Liver (tissue), 9 donors: Measurements from ENCODE around the gene SYF2. TPM values are rescaled to one million over a fixed set of nuclear protein-coding genes. Genes with fewer than 3 reads are reported as not detected.

Source experiments
- DNase-seq: peaks from one replicate; pipeline ENCODE4 v3.0.0-alpha.2; 2017; ENCODE audit warnings: low spot score
- H3K27ac ChIP-seq, 2 donors: one replicate each; pipeline ENCODE4 v1.7.0; 2013; ENCODE audit warnings: inconsistent platforms in 2 of 2, low read length in 2 of 2, control low read depth in 1 of 2, low read depth in 1 of 2, mild to moderate bottlenecking in 1 of 2
- H3K27me3 ChIP-seq, 4 donors: one replicate each; pipeline versions ENCODE4 v1.6.1 to v1.7.0; 2013; ENCODE audit warnings: low read length in 3 of 4, inconsistent platforms in 1 of 4, mild to moderate bottlenecking in 1 of 4, moderate library complexity in 1 of 4; ENCODE audit not compliant: control insufficient read depth in 4 of 4, insufficient read depth in 4 of 4
- H3K36me3 ChIP-seq, 4 donors: one replicate each; pipeline versions ENCODE4 v1.6.1 to v1.7.0; 2013; ENCODE audit warnings: low read length in 3 of 4, mild to moderate bottlenecking in 3 of 4, low read depth in 1 of 4, moderate library complexity in 1 of 4; ENCODE audit not compliant: control insufficient read depth in 4 of 4, insufficient read depth in 3 of 4
- H3K4me1 ChIP-seq, 4 donors: one replicate each; pipeline versions ENCODE4 v1.6.1 to v1.7.0; 2013; ENCODE audit warnings: low read length in 3 of 4, mild to moderate bottlenecking in 3 of 4, moderate library complexity in 1 of 4; ENCODE audit not compliant: control insufficient read depth in 4 of 4, insufficient read depth in 4 of 4
- H3K4me3 ChIP-seq, 3 donors: one replicate each; pipeline versions ENCODE4 v1.6.1 to v1.7.0; 2013; ENCODE audit warnings: low read length in 3 of 3, control low read depth in 1 of 3, low read depth in 1 of 3, mild to moderate bottlenecking in 1 of 3
- H3K9ac ChIP-seq, 2 donors: one replicate each; pipeline ENCODE4 v1.7.0; 2013; ENCODE audit warnings: low read length in 2 of 2, mild to moderate bottlenecking in 2 of 2, moderate library complexity in 2 of 2, control low read depth in 1 of 2, low read depth in 1 of 2
- H3K9me3 ChIP-seq, 4 donors: one replicate each; pipeline versions ENCODE4 v1.6.1 to v1.7.0; 2013; ENCODE audit warnings: low read length in 3 of 4; ENCODE audit not compliant: control insufficient read depth in 4 of 4
- EGR1 ChIP-seq, 2 donors: IDR thresholded peaks; 2 replicates each; pipeline ENCODE4 v1.6.1; 2016 to 2018; ENCODE audit warnings: antibody characterized with exemption in 2 of 2, low read depth in 2 of 2
- FOXA1 ChIP-seq: IDR thresholded peaks from 2 replicates; pipeline ENCODE4 v1.6.1; 2016; ENCODE audit warnings: antibody characterized with exemption
- FOXA2 ChIP-seq: IDR thresholded peaks from 2 replicates; pipeline ENCODE4 v1.6.1; 2016; ENCODE audit warnings: antibody characterized with exemption
- GABPA ChIP-seq, 2 donors: IDR thresholded peaks in 1 of 2; conservative IDR thresholded peaks in 1 of 2; 2 replicates each; pipeline ENCODE4 v1.6.1; 2016; ENCODE audit warnings: antibody characterized with exemption in 2 of 2, mild to moderate bottlenecking in 1 of 2, moderate library complexity in 1 of 2
- HNF4A ChIP-seq, 2 donors: conservative IDR thresholded peaks; 2 replicates each; pipeline ENCODE4 v1.6.1; 2016; ENCODE audit warnings: antibody characterized with exemption in 2 of 2, mild to moderate bottlenecking in 2 of 2
- HNF4G ChIP-seq: IDR thresholded peaks from 2 replicates; pipeline ENCODE4 v1.6.1; 2016; ENCODE audit warnings: antibody characterized with exemption
- JUND ChIP-seq, 2 donors: IDR thresholded peaks; 2 replicates each; pipeline ENCODE4 v1.6.1; 2016; ENCODE audit warnings: antibody characterized with exemption in 2 of 2
- NR2F2 ChIP-seq: IDR thresholded peaks from 2 replicates; pipeline ENCODE4 v1.6.1; 2016; ENCODE audit warnings: antibody characterized with exemption
- RAD21 ChIP-seq, 2 donors: IDR thresholded peaks; 2 replicates each; pipeline ENCODE4 v1.6.1; 2016; ENCODE audit warnings: antibody characterized with exemption in 2 of 2, mild to moderate bottlenecking in 2 of 2
- RXRA ChIP-seq, 2 donors: IDR thresholded peaks; 2 replicates each; pipeline ENCODE4 v1.6.1; 2017 to 2018; ENCODE audit warnings: antibody characterized with exemption in 2 of 2, mild to moderate bottlenecking in 1 of 2
- SP1 ChIP-seq: IDR thresholded peaks from 2 replicates; pipeline ENCODE4 v1.6.1; 2018; ENCODE audit warnings: antibody characterized with exemption, mild to moderate bottlenecking
- TAF1 ChIP-seq: conservative IDR thresholded peaks from 2 replicates; pipeline ENCODE4 v1.6.1; 2016; ENCODE audit warnings: antibody characterized with exemption, mild to moderate bottlenecking
- YY1 ChIP-seq: IDR thresholded peaks from 2 replicates; pipeline ENCODE4 v1.6.1; 2016; ENCODE audit warnings: antibody characterized with exemption, mild to moderate bottlenecking
- WGBS: extraction: QIAGEN DNeasy Blood & Tissue Kit; methylation state at CpG from one replicate; pipeline ENCODE4 v1.1.7; 2013; 5-methylcytosine and 5-hydroxymethylcytosine counted together
- polyA plus RNA-seq, 2 donors: library from polyadenylated mRNA; stranded (reverse) in 1 of 2; unstranded in 1 of 2; fragments of 200-250 nt in 1 of 2; fragments of >200 nt in 1 of 2; fragmentation: Nextera tagmentation in 1 of 2; extraction: Ambion mirVana in 1 of 2; gene quantifications; one replicate each; pipeline versions ENCODE4 v1.2.1 to v1.2.3, GENCODE V29; 2013 to 2015
- total RNA-seq, 2 donors: library from RNA; depleted of rRNA; stranded (reverse); fragments of >200 nt; gene quantifications; one replicate each; pipeline ENCODE4 v1.2.3, GENCODE V29; 2014
- TF ChIP-seq, protein P1 (sequence below): fragments of 150-350 bp; IDR thresholded peaks from 2 replicates; pipeline ENCODE4 v1.5.1; 2017; ENCODE audit warnings: improper control_type of control experiment, low read depth, low read length; ENCODE audit not compliant: missing input control
- TF ChIP-seq, protein P2 (sequence below): IDR thresholded peaks from 2 replicates; pipeline ENCODE4 v1.6.1; 2016; ENCODE audit warnings: antibody characterized with exemption
- TF ChIP-seq, protein P3 (sequence below): IDR thresholded peaks from 2 replicates; pipeline ENCODE4 v1.6.1; 2016; ENCODE audit warnings: antibody characterized with exemption, mild to moderate bottlenecking
- TF ChIP-seq, protein P4 (sequence below): IDR thresholded peaks from 2 replicates; pipeline ENCODE4 v1.6.1; 2016; ENCODE audit warnings: antibody characterized with exemption
- TF ChIP-seq, protein P5 (sequence below): IDR thresholded peaks from 2 replicates; pipeline ENCODE4 v1.6.1; 2016; ENCODE audit warnings: antibody characterized with exemption
- donor health status: healthy.
- donor health status: healthy.
- donor health status: healthy.
- donor health status: healthy.
- donor health status: healthy.

The SYF2 gene
- total and polyA plus RNA-seq, 4 donors, result 12.0 to 24.0 (median 15.2) TPM

DNA sequence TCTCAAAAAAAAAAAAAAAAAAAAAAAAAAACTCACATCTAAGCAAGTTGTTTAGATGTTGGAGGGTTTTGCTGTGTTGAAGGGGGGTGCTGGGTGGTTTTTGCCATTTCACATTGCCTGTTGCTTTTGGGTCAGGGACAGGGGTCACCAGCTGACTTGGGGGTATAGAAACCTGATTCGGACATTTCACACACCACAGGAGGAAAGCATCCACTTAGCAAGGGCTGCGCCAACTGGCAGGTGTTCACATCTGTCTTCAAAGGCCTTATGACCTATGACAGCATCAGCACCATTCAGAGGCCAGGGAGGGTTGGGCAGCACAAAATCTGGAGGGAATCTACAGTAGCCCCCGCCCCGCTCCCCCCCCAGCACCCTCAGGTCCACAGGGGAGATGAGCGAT, 45.2 kb downstream of the SYF2 start:
- Histone ChIP-seq H3K27me3 (no peaks in the 10 kb centered on the region), H3K36me3 (no peaks in the 10 kb centered on the region), H3K4me3 (no peak overlapping the region), H3K27ac (no peak overlapping the region), H3K9ac (no peak overlapping the region), H3K9me3 (no peaks in the 10 kb centered on the region), H3K4me1 (no peaks in the 10 kb centered on the region)
- TF ChIP-seq EGR1 (IDR thresholded peaks at IDR 0.05; ENCODE audit: low read depth in 2 of 2) (no peak), YY1 (no peak), GABPA (IDR thresholded peaks at IDR 0.05 in 1 of 2, conservative IDR thresholded peaks at IDR 0.05 in 1 of 2) (no peak), NR2F2 (no peak), TAF1 (no peak), RXRA (IDR thresholded peaks at IDR 0.05) (no peak), RAD21 (IDR thresholded peaks at IDR 0.05) (no peak), HNF4A (conservative IDR thresholded peaks at IDR 0.05) (no peak), JUND (IDR thresholded peaks at IDR 0.05) (no peak), HNF4G (no peak), FOXA1 (no peak), FOXA2 (no peak), SP1 (no peak)
- TF ChIP-seq, protein P1, sequence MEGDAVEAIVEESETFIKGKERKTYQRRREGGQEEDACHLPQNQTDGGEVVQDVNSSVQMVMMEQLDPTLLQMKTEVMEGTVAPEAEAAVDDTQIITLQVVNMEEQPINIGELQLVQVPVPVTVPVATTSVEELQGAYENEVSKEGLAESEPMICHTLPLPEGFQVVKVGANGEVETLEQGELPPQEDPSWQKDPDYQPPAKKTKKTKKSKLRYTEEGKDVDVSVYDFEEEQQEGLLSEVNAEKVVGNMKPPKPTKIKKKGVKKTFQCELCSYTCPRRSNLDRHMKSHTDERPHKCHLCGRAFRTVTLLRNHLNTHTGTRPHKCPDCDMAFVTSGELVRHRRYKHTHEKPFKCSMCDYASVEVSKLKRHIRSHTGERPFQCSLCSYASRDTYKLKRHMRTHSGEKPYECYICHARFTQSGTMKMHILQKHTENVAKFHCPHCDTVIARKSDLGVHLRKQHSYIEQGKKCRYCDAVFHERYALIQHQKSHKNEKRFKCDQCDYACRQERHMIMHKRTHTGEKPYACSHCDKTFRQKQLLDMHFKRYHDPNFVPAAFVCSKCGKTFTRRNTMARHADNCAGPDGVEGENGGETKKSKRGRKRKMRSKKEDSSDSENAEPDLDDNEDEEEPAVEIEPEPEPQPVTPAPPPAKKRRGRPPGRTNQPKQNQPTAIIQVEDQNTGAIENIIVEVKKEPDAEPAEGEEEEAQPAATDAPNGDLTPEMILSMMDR, result no peak
- TF ChIP-seq, protein P2, sequence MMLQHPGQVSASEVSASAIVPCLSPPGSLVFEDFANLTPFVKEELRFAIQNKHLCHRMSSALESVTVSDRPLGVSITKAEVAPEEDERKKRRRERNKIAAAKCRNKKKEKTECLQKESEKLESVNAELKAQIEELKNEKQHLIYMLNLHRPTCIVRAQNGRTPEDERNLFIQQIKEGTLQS, result no peak
- TF ChIP-seq, protein P3, sequence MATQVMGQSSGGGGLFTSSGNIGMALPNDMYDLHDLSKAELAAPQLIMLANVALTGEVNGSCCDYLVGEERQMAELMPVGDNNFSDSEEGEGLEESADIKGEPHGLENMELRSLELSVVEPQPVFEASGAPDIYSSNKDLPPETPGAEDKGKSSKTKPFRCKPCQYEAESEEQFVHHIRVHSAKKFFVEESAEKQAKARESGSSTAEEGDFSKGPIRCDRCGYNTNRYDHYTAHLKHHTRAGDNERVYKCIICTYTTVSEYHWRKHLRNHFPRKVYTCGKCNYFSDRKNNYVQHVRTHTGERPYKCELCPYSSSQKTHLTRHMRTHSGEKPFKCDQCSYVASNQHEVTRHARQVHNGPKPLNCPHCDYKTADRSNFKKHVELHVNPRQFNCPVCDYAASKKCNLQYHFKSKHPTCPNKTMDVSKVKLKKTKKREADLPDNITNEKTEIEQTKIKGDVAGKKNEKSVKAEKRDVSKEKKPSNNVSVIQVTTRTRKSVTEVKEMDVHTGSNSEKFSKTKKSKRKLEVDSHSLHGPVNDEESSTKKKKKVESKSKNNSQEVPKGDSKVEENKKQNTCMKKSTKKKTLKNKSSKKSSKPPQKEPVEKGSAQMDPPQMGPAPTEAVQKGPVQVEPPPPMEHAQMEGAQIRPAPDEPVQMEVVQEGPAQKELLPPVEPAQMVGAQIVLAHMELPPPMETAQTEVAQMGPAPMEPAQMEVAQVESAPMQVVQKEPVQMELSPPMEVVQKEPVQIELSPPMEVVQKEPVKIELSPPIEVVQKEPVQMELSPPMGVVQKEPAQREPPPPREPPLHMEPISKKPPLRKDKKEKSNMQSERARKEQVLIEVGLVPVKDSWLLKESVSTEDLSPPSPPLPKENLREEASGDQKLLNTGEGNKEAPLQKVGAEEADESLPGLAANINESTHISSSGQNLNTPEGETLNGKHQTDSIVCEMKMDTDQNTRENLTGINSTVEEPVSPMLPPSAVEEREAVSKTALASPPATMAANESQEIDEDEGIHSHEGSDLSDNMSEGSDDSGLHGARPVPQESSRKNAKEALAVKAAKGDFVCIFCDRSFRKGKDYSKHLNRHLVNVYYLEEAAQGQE, result no peak
- TF ChIP-seq, protein P4, sequence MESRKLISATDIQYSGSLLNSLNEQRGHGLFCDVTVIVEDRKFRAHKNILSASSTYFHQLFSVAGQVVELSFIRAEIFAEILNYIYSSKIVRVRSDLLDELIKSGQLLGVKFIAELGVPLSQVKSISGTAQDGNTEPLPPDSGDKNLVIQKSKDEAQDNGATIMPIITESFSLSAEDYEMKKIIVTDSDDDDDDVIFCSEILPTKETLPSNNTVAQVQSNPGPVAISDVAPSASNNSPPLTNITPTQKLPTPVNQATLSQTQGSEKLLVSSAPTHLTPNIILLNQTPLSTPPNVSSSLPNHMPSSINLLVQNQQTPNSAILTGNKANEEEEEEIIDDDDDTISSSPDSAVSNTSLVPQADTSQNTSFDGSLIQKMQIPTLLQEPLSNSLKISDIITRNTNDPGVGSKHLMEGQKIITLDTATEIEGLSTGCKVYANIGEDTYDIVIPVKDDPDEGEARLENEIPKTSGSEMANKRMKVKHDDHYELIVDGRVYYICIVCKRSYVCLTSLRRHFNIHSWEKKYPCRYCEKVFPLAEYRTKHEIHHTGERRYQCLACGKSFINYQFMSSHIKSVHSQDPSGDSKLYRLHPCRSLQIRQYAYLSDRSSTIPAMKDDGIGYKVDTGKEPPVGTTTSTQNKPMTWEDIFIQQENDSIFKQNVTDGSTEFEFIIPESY, result no peak
- TF ChIP-seq, protein P5, sequence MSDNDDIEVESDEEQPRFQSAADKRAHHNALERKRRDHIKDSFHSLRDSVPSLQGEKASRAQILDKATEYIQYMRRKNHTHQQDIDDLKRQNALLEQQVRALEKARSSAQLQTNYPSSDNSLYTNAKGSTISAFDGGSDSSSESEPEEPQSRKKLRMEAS, result no peak
- no peak for DNase-seq
- 93% methylated on average over 5 of the region's 5 CpGs for WGBS
